ENCODE results near the gene RNF133. TPM values are rescaled to one million over a fixed set of nuclear protein-coding genes. Genes with fewer than 3 reads are reported as not detected.

The RNF133 gene
- polyA plus RNA-seq (2013, experiment 1 of 2): not detected
- polyA plus RNA-seq (2013, experiment 2 of 2): not detected

- Histone ChIP-seq H3K4me3 (ENCODE audit: low read length in 2 of 2) (no peak within 1 kb of the TSS), H3K36me3 (replicated peaks in 1 of 2; ENCODE audit: control insufficient read depth in 2 of 2, insufficient read depth in 2 of 2, low read length in 2 of 2) (no peaks in the 10 kb centered on the region), H3K27me3 (ENCODE audit: control insufficient read depth in 3 of 3, insufficient read depth in 3 of 3, low read depth in 1 of 3, low read length in 3 of 3) (no peaks in the 10 kb centered on the region), H2AFZ (ENCODE audit: low read length) (no peak within 1 kb of the TSS), H4K91ac (ENCODE audit: low read depth, low read length, poor library complexity) (no peak within 1 kb of the TSS), H3K9ac (ENCODE audit: low read depth, low read length, poor library complexity) (no peak within 1 kb of the TSS), H3K79me1 (ENCODE audit: low read depth, low read length) (no peaks in the 10 kb centered on the region), H2BK12ac (ENCODE audit: low read length) (no peak within 1 kb of the TSS), H3K9me3 (replicated peaks in 1 of 2; ENCODE audit: control insufficient read depth in 2 of 2, insufficient read depth in 1 of 2, low read depth in 1 of 2, low read length in 2 of 2) (no peaks in the 10 kb centered on the region), H3K23ac (ENCODE audit: low read depth, low read length, poor library complexity) (no peak within 1 kb of the TSS), H3K18ac (ENCODE audit: low read length) (no peak within 1 kb of the TSS), H3K27ac (replicated peaks; ENCODE audit: low read length) (no peak within 1 kb of the TSS), H3K4me2 (ENCODE audit: insufficient read depth, low read length, poor library complexity, severe bottlenecking) (no peak within 1 kb of the TSS), H2BK15ac (ENCODE audit: low read length) (no peak within 1 kb of the TSS), H2BK120ac (ENCODE audit: low read depth, low read length) (no peak within 1 kb of the TSS), H3K4ac (ENCODE audit: low read length) (no peak within 1 kb of the TSS), H3K14ac (ENCODE audit: low read length) (no peak within 1 kb of the TSS), H3K4me1 (ENCODE audit: control insufficient read depth in 2 of 2, insufficient read depth in 1 of 2, low read depth in 1 of 2, low read length in 2 of 2) (peaks cover 6 to 13% of the 10 kb centered on the region in 2 donors), H2AK5ac (ENCODE audit: low read depth, low read length) (no peak within 1 kb of the TSS), H2BK5ac (ENCODE audit: low read length) (no peak within 1 kb of the TSS), H4K8ac (ENCODE audit: low read depth, low read length) (no peak within 1 kb of the TSS)
- DNase-seq (ENCODE audit: low spot score): no peak
Observed at GRCh38 chr7:122699017-122699416, at the start of gene RNF133. Gene RNF133 (minus strand): TSS chr7:122699117. CDS start chr7:122698918, 199 bp downstream.

- no peak overlapping the region for H3K9ac ChIP-seq (ENCODE audit: low read depth, low read length, poor library complexity)
- H4K91ac ChIP-seq (ENCODE audit: low read depth, low read length, poor library complexity): no peak overlapping the region
- no peak for DNase-seq (ENCODE audit: low spot score)
- no peak overlapping the region for H3K14ac ChIP-seq (ENCODE audit: low read length)
- H3K23ac ChIP-seq (ENCODE audit: low read depth, low read length, poor library complexity): no peak overlapping the region
- H3K4me1 ChIP-seq (ENCODE audit: control insufficient read depth in 2 of 2, insufficient read depth in 1 of 2, low read depth in 1 of 2, low read length in 2 of 2): peaks cover 5 to 12% of the 10 kb centered on the region in 2 donors
- no peak overlapping the region for H2BK15ac ChIP-seq (ENCODE audit: low read length)
- H4K8ac ChIP-seq (ENCODE audit: low read depth, low read length): no peak overlapping the region
- H3K4me3 ChIP-seq (ENCODE audit: low read length in 2 of 2): no peak overlapping the region
- no peak overlapping the region for H2BK120ac ChIP-seq (ENCODE audit: low read depth, low read length)
- WGBS, 2 donors (ENCODE audit: extremely low coverage in 2 of 2, insufficient read length in 2 of 2, insufficient replicate concordance in 1 of 2): no CpG with 5 or more reads among the region's 2 CpGs
- H3K79me1 ChIP-seq (ENCODE audit: low read depth, low read length): no peaks in the 10 kb centered on the region
- H3K9me3 ChIP-seq (replicated peaks in 1 of 2; ENCODE audit: control insufficient read depth in 2 of 2, insufficient read depth in 1 of 2, low read depth in 1 of 2, low read length in 2 of 2): no peaks in the 10 kb centered on the region
- H2AFZ ChIP-seq (ENCODE audit: low read length): no peak overlapping the region
- H3K36me3 ChIP-seq (replicated peaks in 1 of 2; ENCODE audit: control insufficient read depth in 2 of 2, insufficient read depth in 2 of 2, low read length in 2 of 2): no peaks in the 10 kb centered on the region
- H2BK5ac ChIP-seq (ENCODE audit: low read length): no peak overlapping the region
- no peak overlapping the region for H2AK5ac ChIP-seq (ENCODE audit: low read depth, low read length)
- no peak overlapping the region for H3K4ac ChIP-seq (ENCODE audit: low read length)
- H3K27ac ChIP-seq (replicated peaks; ENCODE audit: low read length): no peak overlapping the region
- H3K4me2 ChIP-seq (ENCODE audit: insufficient read depth, low read length, poor library complexity, severe bottlenecking): no peak overlapping the region
- peak overlapping the region; percentile 84 for H2BK12ac ChIP-seq (ENCODE audit: low read length)
- peaks cover 0 to 2% (median 0%) of the 10 kb centered on the region in 3 experiments for H3K27me3 ChIP-seq (ENCODE audit: control insufficient read depth in 3 of 3, insufficient read depth in 3 of 3, low read depth in 1 of 3, low read length in 3 of 3)
- no peak overlapping the region for H3K18ac ChIP-seq (ENCODE audit: low read length)
Observed at GRCh38 chr7:122748195-122748594, 49.3 kb upstream of the RNF133 start.

GRCh38 chr7:122746948-122747347 is 48.0 kb upstream of the RNF133 start:
- Histone ChIP-seq H4K91ac (ENCODE audit: low read depth, low read length, poor library complexity) (no peak overlapping the region), H3K36me3 (replicated peaks in 1 of 2; ENCODE audit: control insufficient read depth in 2 of 2, insufficient read depth in 2 of 2, low read length in 2 of 2) (no peaks in the 10 kb centered on the region), H3K79me1 (ENCODE audit: low read depth, low read length) (no peaks in the 10 kb centered on the region), H2BK15ac (ENCODE audit: low read length) (no peak overlapping the region), H2BK5ac (ENCODE audit: low read length) (no peak overlapping the region), H2AK5ac (ENCODE audit: low read depth, low read length) (no peak overlapping the region), H3K18ac (ENCODE audit: low read length) (no peak overlapping the region), H3K14ac (ENCODE audit: low read length) (no peak overlapping the region), H2AFZ (ENCODE audit: low read length) (no peak overlapping the region), H3K27me3 (ENCODE audit: control insufficient read depth in 3 of 3, insufficient read depth in 3 of 3, low read depth in 1 of 3, low read length in 3 of 3) (peaks cover 0 to 2% (median 0%) of the 10 kb centered on the region in 3 experiments), H3K9me3 (replicated peaks in 1 of 2; ENCODE audit: control insufficient read depth in 2 of 2, insufficient read depth in 1 of 2, low read depth in 1 of 2, low read length in 2 of 2) (no peaks in the 10 kb centered on the region), H2BK120ac (ENCODE audit: low read depth, low read length) (no peak overlapping the region), H3K4me1 (ENCODE audit: control insufficient read depth in 2 of 2, insufficient read depth in 1 of 2, low read depth in 1 of 2, low read length in 2 of 2) (peaks cover 7 to 13% of the 10 kb centered on the region in 2 donors), H2BK12ac (ENCODE audit: low read length) (no peak overlapping the region), H3K23ac (ENCODE audit: low read depth, low read length, poor library complexity) (no peak overlapping the region), H3K27ac (replicated peaks; ENCODE audit: low read length) (no peak overlapping the region), H3K9ac (ENCODE audit: low read depth, low read length, poor library complexity) (no peak overlapping the region), H3K4ac (ENCODE audit: low read length) (no peak overlapping the region), H3K4me3 (ENCODE audit: low read length in 2 of 2) (no peak overlapping the region), H4K8ac (ENCODE audit: low read depth, low read length) (no peak overlapping the region), H3K4me2 (ENCODE audit: insufficient read depth, low read length, poor library complexity, severe bottlenecking) (no peak overlapping the region)
- no CpG with 5 or more reads among the region's 2 CpGs for WGBS, 2 donors (ENCODE audit: extremely low coverage in 2 of 2, insufficient read length in 2 of 2, insufficient replicate concordance in 1 of 2)
- DNase-seq (ENCODE audit: low spot score): no peak

- no peak overlapping the region for H3K18ac ChIP-seq (ENCODE audit: low read length)
- H2AFZ ChIP-seq (ENCODE audit: low read length): no peak overlapping the region
- H2BK15ac ChIP-seq (ENCODE audit: low read length): no peak overlapping the region
- no peak for DNase-seq (ENCODE audit: low spot score)
- no peak overlapping the region for H4K8ac ChIP-seq (ENCODE audit: low read depth, low read length)
- no peak overlapping the region for H3K23ac ChIP-seq (ENCODE audit: low read depth, low read length, poor library complexity)
- no peaks in the 10 kb centered on the region for H3K9me3 ChIP-seq (replicated peaks in 1 of 2; ENCODE audit: control insufficient read depth in 2 of 2, insufficient read depth in 1 of 2, low read depth in 1 of 2, low read length in 2 of 2)
- no peak overlapping the region for H2BK5ac ChIP-seq (ENCODE audit: low read length)
- no peak overlapping the region for H3K4me2 ChIP-seq (ENCODE audit: insufficient read depth, low read length, poor library complexity, severe bottlenecking)
- H3K36me3 ChIP-seq (replicated peaks in 1 of 2; ENCODE audit: control insufficient read depth in 2 of 2, insufficient read depth in 2 of 2, low read length in 2 of 2): no peaks in the 10 kb centered on the region
- H3K14ac ChIP-seq (ENCODE audit: low read length): no peak overlapping the region
- H3K27ac ChIP-seq (replicated peaks; ENCODE audit: low read length): no peak overlapping the region
- no peak overlapping the region for H3K4ac ChIP-seq (ENCODE audit: low read length)
- H3K9ac ChIP-seq (ENCODE audit: low read depth, low read length, poor library complexity): no peak overlapping the region
- no peak overlapping the region for H2AK5ac ChIP-seq (ENCODE audit: low read depth, low read length)
- no peak overlapping the region for H2BK12ac ChIP-seq (ENCODE audit: low read length)
- no peaks in the 10 kb centered on the region for H3K79me1 ChIP-seq (ENCODE audit: low read depth, low read length)
- H3K4me1 ChIP-seq (ENCODE audit: control insufficient read depth in 2 of 2, insufficient read depth in 1 of 2, low read depth in 1 of 2, low read length in 2 of 2): peaks cover 5 to 10% of the 10 kb centered on the region in 2 donors
- H3K27me3 ChIP-seq (ENCODE audit: control insufficient read depth in 3 of 3, insufficient read depth in 3 of 3, low read depth in 1 of 3, low read length in 3 of 3): no peaks in the 10 kb centered on the region
- no peak overlapping the region for H4K91ac ChIP-seq (ENCODE audit: low read depth, low read length, poor library complexity)
- no peak overlapping the region for H2BK120ac ChIP-seq (ENCODE audit: low read depth, low read length)
- H3K4me3 ChIP-seq (ENCODE audit: low read length in 2 of 2): no peak overlapping the region
Observed at GRCh38 chr7:122743211-122743610, 44.3 kb upstream of the RNF133 start.
